Sigmoid colon (tissue), 7 donors: ENCODE results near the gene NBDY. TPM values are rescaled to one million over a fixed set of nuclear protein-coding genes. Genes with fewer than 3 reads are reported as not detected.

Experiments used
- DNase-seq: peaks from one replicate; pipeline ENCODE4 v3.0.0-alpha.2; 2019
- H3K27ac ChIP-seq, 4 donors: fragments of 200-600 bp; sonication (generic); one replicate each; pipeline ENCODE4 v1.5.1; 2016 to 2019; ENCODE audit warnings: mild to moderate bottlenecking in 1 of 4
- H3K27me3 ChIP-seq, 3 donors: fragments of 200-600 bp; sonication (generic); one replicate each; pipeline ENCODE4 v1.5.1; 2019; ENCODE audit warnings: mild to moderate bottlenecking in 1 of 3
- H3K36me3 ChIP-seq, 4 donors: fragments of 200-600 bp; sonication (generic); one replicate each; pipeline ENCODE4 v1.5.1; 2016 to 2019
- H3K4me1 ChIP-seq, 4 donors: fragments of 200-600 bp; sonication (generic); one replicate each; pipeline ENCODE4 v1.5.1; 2017 to 2019
- H3K4me3 ChIP-seq, 4 donors: fragments of 200-600 bp; sonication (generic); one replicate each; pipeline ENCODE4 v1.5.1; 2017 to 2019; ENCODE audit warnings: mild to moderate bottlenecking in 2 of 4, moderate library complexity in 1 of 4
- H3K9me3 ChIP-seq, 4 donors: fragments of 200-600 bp in 3 of 4; sonication (generic) in 3 of 4; one replicate each; pipeline versions ENCODE4 v1.5.1 to v1.6.1; 2013 to 2019
- EP300 ChIP-seq, 4 donors: sonication (generic); formaldehyde crosslinking; IDR thresholded peaks; one replicate each; pipeline ENCODE4 v1.6.1; 2017; ENCODE audit warnings: antibody characterized with exemption in 4 of 4
- POLR2A ChIP-seq, 2 donors: fragments of 450-650 bp; IDR thresholded peaks; one replicate each; pipeline ENCODE4 v1.6.1; 2016; ENCODE audit warnings: antibody characterized with exemption in 2 of 2, mild to moderate bottlenecking in 2 of 2, moderate library complexity in 2 of 2
- POLR2AphosphoS5 ChIP-seq, 4 donors: sonication (generic); formaldehyde crosslinking; IDR thresholded peaks; one replicate each; pipeline ENCODE4 v1.6.1; 2017; ENCODE audit warnings: antibody characterized with exemption in 4 of 4
- WGBS, 2 donors: extraction: QIAGEN DNeasy Blood & Tissue Kit; methylation state at CpG; one replicate each; pipeline ENCODE4 v1.1.7; 2013; 5-methylcytosine and 5-hydroxymethylcytosine counted together
- intact Hi-C: fragments of 100-400 bp; cut with DNase I; formaldehyde crosslinking; loops from one replicate; pipeline ENCODE4 v1.15.1; 2023
- polyA plus RNA-seq, 3 donors: library from polyadenylated mRNA; stranded (reverse); fragments of 200-250 nt; gene quantifications; one replicate each; pipeline ENCODE4 v1.2.3, GENCODE V29; 2013
- total RNA-seq, 4 donors: library from RNA; depleted of rRNA; stranded (reverse); fragments of >200 nt; gene quantifications; one replicate each; pipeline ENCODE4 v1.1.0, GENCODE V29; 2016
- TF ChIP-seq, protein P1 (sequence below), 4 experiments: fragments of 450-650 bp in 3 of 4; fragments of 200-600 bp in 1 of 4; IDR thresholded peaks; one replicate each; pipeline ENCODE4 v1.5.1; 2016 to 2019; ENCODE audit warnings: antibody characterized with exemption in 4 of 4, mild to moderate bottlenecking in 3 of 4, moderate library complexity in 2 of 4
- donor health status: healthy with polysubstance abuse.
- donor health status: Bipolar disorder and iron deficiency.
- donor health status: healthy.

NBDY gene
- total and polyA plus RNA-seq, 7 donors, result 7.2 to 28.2 (median 16.5) TPM

DNA sequence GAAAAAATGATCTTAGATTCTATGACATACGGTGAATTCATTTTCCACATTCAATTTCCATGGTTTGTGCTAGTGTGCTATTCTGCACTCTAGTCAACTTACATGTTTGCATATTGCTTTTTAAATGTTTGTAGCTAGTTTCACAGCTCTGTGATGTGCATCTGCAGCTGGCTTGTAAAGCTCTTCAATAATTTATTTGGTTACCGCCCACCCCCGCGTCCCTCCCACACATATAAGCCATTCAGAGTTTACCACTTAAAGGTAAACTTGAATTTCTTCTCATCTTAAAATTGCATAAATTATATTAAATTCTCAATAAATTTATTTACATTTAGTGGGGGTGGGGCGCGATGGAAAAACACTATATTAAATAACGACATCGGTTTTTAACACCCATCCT is 291 bp upstream of the NBDY start:
- WGBS, 2 donors, result 3 to 5% methylated on average over 8 of the region's 8 CpGs
- no peaks in the 10 kb centered on the region for H3K36me3 ChIP-seq
- H3K4me1 ChIP-seq, result peaks cover 0 to 12% (median 3%) of the 10 kb centered on the region in 4 donors
- intact Hi-C loops, result no loop called here
- no peak for DNase-seq
- H3K27me3 ChIP-seq, result no peaks in the 10 kb centered on the region
- H3K9me3 ChIP-seq, result no peaks in the 10 kb centered on the region
- TF ChIP-seq, protein P1, sequence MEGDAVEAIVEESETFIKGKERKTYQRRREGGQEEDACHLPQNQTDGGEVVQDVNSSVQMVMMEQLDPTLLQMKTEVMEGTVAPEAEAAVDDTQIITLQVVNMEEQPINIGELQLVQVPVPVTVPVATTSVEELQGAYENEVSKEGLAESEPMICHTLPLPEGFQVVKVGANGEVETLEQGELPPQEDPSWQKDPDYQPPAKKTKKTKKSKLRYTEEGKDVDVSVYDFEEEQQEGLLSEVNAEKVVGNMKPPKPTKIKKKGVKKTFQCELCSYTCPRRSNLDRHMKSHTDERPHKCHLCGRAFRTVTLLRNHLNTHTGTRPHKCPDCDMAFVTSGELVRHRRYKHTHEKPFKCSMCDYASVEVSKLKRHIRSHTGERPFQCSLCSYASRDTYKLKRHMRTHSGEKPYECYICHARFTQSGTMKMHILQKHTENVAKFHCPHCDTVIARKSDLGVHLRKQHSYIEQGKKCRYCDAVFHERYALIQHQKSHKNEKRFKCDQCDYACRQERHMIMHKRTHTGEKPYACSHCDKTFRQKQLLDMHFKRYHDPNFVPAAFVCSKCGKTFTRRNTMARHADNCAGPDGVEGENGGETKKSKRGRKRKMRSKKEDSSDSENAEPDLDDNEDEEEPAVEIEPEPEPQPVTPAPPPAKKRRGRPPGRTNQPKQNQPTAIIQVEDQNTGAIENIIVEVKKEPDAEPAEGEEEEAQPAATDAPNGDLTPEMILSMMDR (IDR thresholded peaks at IDR 0.05), result no peak
- TF ChIP-seq POLR2A (IDR thresholded peaks at IDR 0.05), result no peak
- no peak for TF ChIP-seq EP300 (IDR thresholded peaks at IDR 0.05)
- no peak for TF ChIP-seq POLR2AphosphoS5 (IDR thresholded peaks at IDR 0.05)
- peak overlapping the region; percentile 75 to 80 (median 78) for H3K27ac ChIP-seq
- H3K4me3 ChIP-seq, result peak overlapping the region in 3 of 4 donors; percentile 47 to 58 (median 57)

DNA sequence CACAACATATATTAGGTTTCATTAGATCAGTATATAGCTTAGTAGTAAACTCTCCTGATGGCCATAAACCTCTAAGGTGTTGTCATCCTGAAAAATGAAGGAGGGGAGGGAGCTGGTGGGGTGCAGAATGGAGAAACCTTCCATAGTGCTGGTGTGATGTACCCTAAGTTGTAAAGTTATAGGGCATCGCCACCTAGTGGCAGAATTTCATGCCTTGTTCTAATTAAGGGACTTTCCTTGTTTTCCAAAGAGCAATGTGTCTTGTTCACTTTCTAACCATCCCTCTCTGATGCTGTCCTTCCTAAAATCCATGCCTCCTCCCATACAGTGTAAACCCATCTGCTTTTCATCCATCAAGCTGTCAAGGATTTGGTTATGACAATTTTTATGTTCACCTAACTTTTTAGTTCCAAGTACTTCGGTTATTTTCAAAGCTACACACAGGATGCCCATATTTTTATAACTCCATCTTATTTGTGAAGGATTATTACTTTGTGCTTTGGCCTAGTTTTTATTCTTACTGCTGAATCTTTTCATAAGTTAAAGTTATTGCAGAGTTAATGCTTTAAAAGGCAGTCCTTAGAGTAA is 4.5 kb downstream of the NBDY start:
- intact Hi-C loops, result loop anchor here (5.0 kb wide), 3 partner anchors 171 to 451 kb away; partner anchors contain the start of gene UBQLN2
- H3K36me3 ChIP-seq, result no peaks in the 10 kb centered on the region
- no peak overlapping the region for H3K27ac ChIP-seq
- H3K9me3 ChIP-seq, result no peaks in the 10 kb centered on the region
- WGBS, 2 donors, result 42 to 48% methylated on average over 2 of the region's 2 CpGs
- no peaks in the 10 kb centered on the region for H3K27me3 ChIP-seq
- peaks cover 0 to 12% (median 1%) of the 10 kb centered on the region in 4 donors for H3K4me1 ChIP-seq
- no peak overlapping the region for H3K4me3 ChIP-seq
- TF ChIP-seq, protein P1 (IDR thresholded peaks at IDR 0.05), result peak in 2 of 4 experiments; percentile 34 to 49
- TF ChIP-seq EP300 (IDR thresholded peaks at IDR 0.05) (no peak), POLR2AphosphoS5 (IDR thresholded peaks at IDR 0.05) (no peak), POLR2A (IDR thresholded peaks at IDR 0.05) (no peak)
- DNase-seq, result peak; percentile 71

DNA sequence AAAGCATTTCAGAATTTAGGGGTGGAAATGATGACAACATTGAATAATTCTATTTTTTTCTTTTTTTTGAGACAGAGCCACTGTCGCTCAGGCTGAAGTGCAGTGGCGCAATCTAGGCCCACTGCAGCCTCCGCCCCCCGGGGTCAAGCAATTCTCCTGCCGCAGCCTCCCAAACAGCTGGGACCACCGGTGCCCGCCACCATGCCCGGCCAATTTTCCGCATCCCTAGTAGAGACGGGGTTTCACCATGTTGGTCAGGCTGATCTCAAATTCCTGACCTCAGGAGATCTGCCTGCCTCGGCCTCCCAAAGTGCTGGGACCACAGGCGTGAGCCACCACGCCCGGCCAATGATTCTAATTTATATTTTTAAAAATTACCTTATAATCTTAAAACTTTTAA is 7.2 kb downstream of the NBDY start:
- no peak overlapping the region for H3K4me3 ChIP-seq
- intact Hi-C loops, result no loop called here
- no peak overlapping the region for H3K27ac ChIP-seq
- H3K36me3 ChIP-seq, result no peaks in the 10 kb centered on the region
- no peaks in the 10 kb centered on the region for H3K27me3 ChIP-seq
- WGBS, 2 donors, result 97% methylated on average over 14 of the region's 14 CpGs
- DNase-seq, result no peak
- no peaks in the 10 kb centered on the region for H3K9me3 ChIP-seq
- TF ChIP-seq POLR2AphosphoS5 (IDR thresholded peaks at IDR 0.05), result no peak
- TF ChIP-seq POLR2A (IDR thresholded peaks at IDR 0.05), result no peak
- peaks cover 0 to 5% (median 0%) of the 10 kb centered on the region in 4 donors for H3K4me1 ChIP-seq

DNA sequence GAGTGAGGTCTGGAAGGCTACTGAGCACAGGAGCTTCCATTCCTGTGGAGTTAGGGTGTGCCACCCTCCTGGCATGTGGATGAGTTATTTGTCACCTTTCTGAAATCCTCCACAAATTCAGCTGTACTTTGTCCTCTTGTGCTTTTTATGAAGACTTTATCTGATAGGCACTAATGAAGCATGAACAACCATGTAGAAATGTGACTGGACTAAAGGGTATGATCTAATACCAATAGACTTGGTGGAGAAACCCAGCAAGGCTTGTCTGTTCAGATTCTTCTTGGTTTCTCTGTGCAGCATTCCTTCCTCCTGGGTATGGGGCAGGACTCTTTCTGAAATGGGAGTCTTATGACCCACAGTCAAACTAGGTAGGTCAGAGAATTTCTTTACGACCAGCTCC is 9.6 kb downstream of the NBDY start:
- Histone ChIP-seq H3K4me3 (no peak overlapping the region), H3K36me3 (no peaks in the 10 kb centered on the region), H3K4me1 (peaks cover 0 to 1% (median 0%) of the 10 kb centered on the region in 4 donors), H3K27ac (no peak overlapping the region), H3K9me3 (no peaks in the 10 kb centered on the region), H3K27me3 (no peaks in the 10 kb centered on the region)
- intact Hi-C loops, result no loop called here
- TF ChIP-seq POLR2A (IDR thresholded peaks at IDR 0.05) (no peak), EP300 (IDR thresholded peaks at IDR 0.05) (no peak), POLR2AphosphoS5 (IDR thresholded peaks at IDR 0.05) (no peak)
- TF ChIP-seq, protein P1 (IDR thresholded peaks at IDR 0.05), result no peak
- DNase-seq, result no peak
- WGBS, 2 donors, result 45 to 74% methylated on average over 1 of the region's 1 CpG

DNA sequence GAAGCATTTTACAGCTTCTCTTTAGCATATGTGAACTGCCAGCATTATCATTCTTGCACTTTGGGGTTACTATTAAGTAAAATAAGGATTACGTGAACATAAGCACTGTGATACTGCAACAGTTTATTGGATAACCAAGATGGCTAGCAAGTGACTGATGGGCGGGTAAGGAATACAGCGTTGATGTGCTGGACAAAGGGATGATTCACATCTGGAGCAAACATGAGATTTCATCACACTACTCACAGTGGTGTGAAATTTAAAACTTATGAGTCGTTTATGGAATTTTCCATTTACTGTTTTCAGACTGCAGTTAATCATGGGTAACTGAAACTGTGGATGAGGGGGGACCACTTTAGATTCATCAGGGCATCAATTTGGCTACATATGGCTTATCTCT is 16.0 kb downstream of the NBDY start:
- no peak for TF ChIP-seq POLR2AphosphoS5 (IDR thresholded peaks at IDR 0.05)
- Histone ChIP-seq H3K4me3 (no peak overlapping the region), H3K27ac (no peak overlapping the region), H3K4me1 (no peaks in the 10 kb centered on the region), H3K36me3 (no peaks in the 10 kb centered on the region), H3K9me3 (no peaks in the 10 kb centered on the region), H3K27me3 (no peaks in the 10 kb centered on the region)
- no peak for DNase-seq
- 76 to 83% methylated on average over 4 of the region's 4 CpGs for WGBS, 2 donors
- intact Hi-C loops, result no loop called here

DNA sequence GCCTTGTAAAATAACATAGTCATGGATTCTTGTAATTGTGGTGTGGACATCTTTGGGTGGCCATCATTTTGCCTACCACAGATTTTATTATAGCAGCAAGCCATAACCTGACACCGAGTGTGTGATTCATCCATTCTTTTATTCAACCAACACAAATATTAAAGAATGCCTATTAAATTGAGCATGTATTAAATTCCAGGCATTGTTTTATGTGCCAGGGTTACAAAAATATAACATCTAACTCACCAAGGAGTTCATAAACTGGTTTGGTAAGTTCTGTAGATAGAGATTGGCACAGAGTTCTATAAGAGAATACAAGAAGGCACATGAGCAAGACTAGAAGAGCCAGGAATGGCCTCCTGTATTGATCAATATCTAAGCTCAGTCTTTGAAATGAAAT is 18.0 kb downstream of the NBDY start:
- TF ChIP-seq, protein P1 (IDR thresholded peaks at IDR 0.05), result no peak
- TF ChIP-seq POLR2A (IDR thresholded peaks at IDR 0.05) (no peak), EP300 (IDR thresholded peaks at IDR 0.05) (no peak)
- 93 to 96% methylated on average over 1 of the region's 1 CpG for WGBS, 2 donors
- H3K36me3 ChIP-seq, result no peaks in the 10 kb centered on the region
- no peaks in the 10 kb centered on the region for H3K27me3 ChIP-seq
- H3K9me3 ChIP-seq, result no peaks in the 10 kb centered on the region
- no peaks in the 10 kb centered on the region for H3K4me1 ChIP-seq
- intact Hi-C loops, result no loop called here
- no peak overlapping the region for H3K27ac ChIP-seq
- no peak overlapping the region for H3K4me3 ChIP-seq
- no peak for DNase-seq
